HepG2 (cell line): ENCODE measurements around the gene MYO9A. TPM values are rescaled to one million over a fixed set of nuclear protein-coding genes. Genes with fewer than 3 reads are reported as not detected.

Experiments
- ETV6 ChIP-seq: sonication (generic); formaldehyde crosslinking; conservative IDR thresholded peaks from 2 replicates; pipeline ENCODE4 v1.4.0; 2020; ENCODE audit warnings: missing genetic modification reagents
- HIVEP1 ChIP-seq: sonication (generic); formaldehyde crosslinking; IDR thresholded peaks from 2 replicates; pipeline ENCODE4 v1.4.0; 2020; ENCODE audit warnings: mild to moderate bottlenecking, missing genetic modification reagents
- HNRNPLL ChIP-seq: fragments of 200-400 bp; formaldehyde crosslinking; IDR thresholded peaks from 2 replicates; pipeline ENCODE4 v1.6.1; 2017; ENCODE audit warnings: mild to moderate bottlenecking, low read depth, low read length; ENCODE audit not compliant: poor library complexity, severe bottlenecking
- HOXD1 ChIP-seq: sonication (generic); formaldehyde crosslinking; IDR thresholded peaks from 2 replicates; pipeline ENCODE4 v1.5.0; 2020; ENCODE audit warnings: missing genetic modification reagents
- KAT8 ChIP-seq: IDR thresholded peaks from 2 replicates; pipeline ENCODE4 v1.6.1; 2016; ENCODE audit warnings: missing genetic modification reagents, missing compliant biosample characterization
- KDM1A ChIP-seq: IDR thresholded peaks from 2 replicates; pipeline ENCODE4 v1.6.1; 2016; ENCODE audit warnings: missing compliant biosample characterization
- PHF21A ChIP-seq: sonication (generic); formaldehyde crosslinking; IDR thresholded peaks from 2 replicates; pipeline ENCODE4 v1.5.0; 2020; ENCODE audit warnings: mild to moderate bottlenecking, missing genetic modification reagents
- RARA ChIP-seq: IDR thresholded peaks from 2 replicates; pipeline ENCODE4 v1.6.1; 2016; ENCODE audit warnings: missing genetic modification reagents, missing compliant biosample characterization
- RELA ChIP-seq: sonication (generic); formaldehyde crosslinking; IDR thresholded peaks from 2 replicates; pipeline ENCODE4 v1.4.0; 2020; ENCODE audit warnings: missing genetic modification reagents
- RXRA ChIP-seq: sonication (generic); formaldehyde crosslinking; IDR thresholded peaks from 2 replicates; pipeline ENCODE4 v1.5.1; 2020; ENCODE audit warnings: missing genetic modification reagents
- SAP130 ChIP-seq: IDR thresholded peaks from 2 replicates; pipeline ENCODE4 v1.6.1; 2016; ENCODE audit warnings: low read depth
- ZBTB1 ChIP-seq: sonication (generic); formaldehyde crosslinking; IDR thresholded peaks from 2 replicates; pipeline ENCODE4 v1.4.0; 2020; ENCODE audit warnings: missing genetic modification reagents, borderline replicate concordance
- ZNF12 ChIP-seq: sonication (generic); formaldehyde crosslinking; IDR thresholded peaks from 2 replicates; pipeline ENCODE4 v1.5.0; 2020; ENCODE audit warnings: missing genetic modification reagents
- ZNF143 ChIP-seq: sonication (generic); formaldehyde crosslinking; IDR thresholded peaks from 2 replicates; pipeline ENCODE4 v1.4.0; 2020; ENCODE audit warnings: missing genetic modification reagents
- ZNF180 ChIP-seq: sonication (generic); formaldehyde crosslinking; IDR thresholded peaks from 2 replicates; pipeline ENCODE4 v1.4.0; 2020; ENCODE audit warnings: low read depth, missing genetic modification reagents, borderline replicate concordance
- ZNF292 ChIP-seq: sonication (generic); formaldehyde crosslinking; IDR thresholded peaks from 2 replicates; pipeline ENCODE4 v1.8.1; 2022; ENCODE audit warnings: mild to moderate bottlenecking, low read depth, missing genetic modification reagents, borderline replicate concordance
- ZNF776 ChIP-seq: sonication (generic); formaldehyde crosslinking; IDR thresholded peaks from 2 replicates; pipeline ENCODE4 v1.4.0; 2020; ENCODE audit warnings: mild to moderate bottlenecking, missing genetic modification reagents
- ZNF850 ChIP-seq: sonication (generic); formaldehyde crosslinking; conservative IDR thresholded peaks from 2 replicates; pipeline ENCODE4 v1.9.0; 2021; ENCODE audit warnings: mild to moderate bottlenecking, missing genetic modification reagents
- polyA plus RNA-seq, 8 experiments: library from polyadenylated mRNA; depleted of rRNA in 3 of 8; stranded (reverse) in 7 of 8; unstranded in 1 of 8; fragments of >200 nt; fragmentation: Illumina TruSeq in 4 of 8; extraction: Trizol in 4 of 8; gene quantifications; 2 replicates each; pipeline versions ENCODE4 v1.2.1 to v1.2.3, GENCODE V29; 2011 to 2016; ENCODE audit warnings: low read depth in 4 of 8, missing spikeins in 1 of 8, mixed read lengths in 1 of 8; ENCODE audit not compliant: insufficient read depth in 1 of 8
- total RNA-seq, 5 experiments: library from RNA; depleted of rRNA; stranded (reverse); fragments of >200 nt; fragmentation: Illumina TruSeq; extraction: Trizol; gene quantifications; 2 replicates each; pipeline ENCODE4 v1.2.3, GENCODE V29; 2016; ENCODE audit warnings: low read depth in 1 of 5
- TF ChIP-seq, protein P1 (sequence below): sonication (generic); formaldehyde crosslinking; IDR thresholded peaks from 2 replicates; pipeline ENCODE4 v1.4.0; 2020; ENCODE audit warnings: missing genetic modification reagents, borderline replicate concordance
- TF ChIP-seq, protein P2 (sequence below): sonication (generic); formaldehyde crosslinking; conservative IDR thresholded peaks from 2 replicates; pipeline ENCODE4 v1.8.0; 2022; ENCODE audit warnings: low read depth, missing genetic modification reagents
- TF ChIP-seq, protein P3 (sequence below): sonication (generic); formaldehyde crosslinking; IDR thresholded peaks from 2 replicates; pipeline ENCODE4 v1.5.0; 2020; ENCODE audit warnings: missing genetic modification reagents, mild to moderate bottlenecking, borderline replicate concordance
- TF ChIP-seq, protein P4 (sequence below): sonication (generic); formaldehyde crosslinking; IDR thresholded peaks from 2 replicates; pipeline ENCODE4 v1.8.1; 2023; ENCODE audit warnings: missing genetic modification reagents, mild to moderate bottlenecking, borderline replicate concordance
- TF ChIP-seq, protein P5 (sequence below): sonication (generic); formaldehyde crosslinking; IDR thresholded peaks from 2 replicates; pipeline ENCODE4 v1.5.0; 2020; ENCODE audit warnings: mild to moderate bottlenecking, missing genetic modification reagents, borderline replicate concordance

MYO9A gene
- total and polyA plus RNA-seq, 2 of the 13 experiments (the other 11 are each of a cell fraction or from before 2014, with no cell fraction given), result 4.8 to 15.3 TPM

DNA sequence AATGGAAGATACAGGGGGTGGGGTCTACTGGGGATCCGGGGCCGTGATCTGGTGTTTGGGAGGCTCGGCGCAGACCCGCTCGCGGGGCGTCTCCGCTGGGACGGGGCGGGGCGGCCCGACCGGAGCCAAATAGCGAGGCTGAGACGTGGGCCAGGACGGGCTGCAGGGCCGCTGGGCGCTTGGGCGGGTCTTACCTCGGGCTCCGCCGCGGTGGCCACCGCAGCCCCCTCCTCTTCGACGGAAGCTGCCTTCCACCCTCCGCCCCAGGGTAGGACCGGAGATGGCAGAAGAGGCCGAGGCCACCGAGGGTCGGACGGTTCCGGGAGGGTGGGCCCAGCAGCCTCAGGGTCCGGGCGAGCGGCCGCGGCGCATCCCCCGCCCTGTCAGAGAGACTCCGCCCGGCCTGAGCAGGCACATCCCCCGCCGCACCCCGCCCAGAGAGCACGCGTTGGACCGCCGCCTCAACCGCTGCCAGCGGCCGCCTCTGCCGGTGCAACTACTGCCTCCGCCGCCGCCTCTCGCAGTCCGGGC lies 399 bp downstream of the MYO9A start (continued):
- TF ChIP-seq SAP130 (CRISPR knock-in tag), result peak; percentile 14; the same call in 1 of the 2 replicates
- TF ChIP-seq, protein P1, sequence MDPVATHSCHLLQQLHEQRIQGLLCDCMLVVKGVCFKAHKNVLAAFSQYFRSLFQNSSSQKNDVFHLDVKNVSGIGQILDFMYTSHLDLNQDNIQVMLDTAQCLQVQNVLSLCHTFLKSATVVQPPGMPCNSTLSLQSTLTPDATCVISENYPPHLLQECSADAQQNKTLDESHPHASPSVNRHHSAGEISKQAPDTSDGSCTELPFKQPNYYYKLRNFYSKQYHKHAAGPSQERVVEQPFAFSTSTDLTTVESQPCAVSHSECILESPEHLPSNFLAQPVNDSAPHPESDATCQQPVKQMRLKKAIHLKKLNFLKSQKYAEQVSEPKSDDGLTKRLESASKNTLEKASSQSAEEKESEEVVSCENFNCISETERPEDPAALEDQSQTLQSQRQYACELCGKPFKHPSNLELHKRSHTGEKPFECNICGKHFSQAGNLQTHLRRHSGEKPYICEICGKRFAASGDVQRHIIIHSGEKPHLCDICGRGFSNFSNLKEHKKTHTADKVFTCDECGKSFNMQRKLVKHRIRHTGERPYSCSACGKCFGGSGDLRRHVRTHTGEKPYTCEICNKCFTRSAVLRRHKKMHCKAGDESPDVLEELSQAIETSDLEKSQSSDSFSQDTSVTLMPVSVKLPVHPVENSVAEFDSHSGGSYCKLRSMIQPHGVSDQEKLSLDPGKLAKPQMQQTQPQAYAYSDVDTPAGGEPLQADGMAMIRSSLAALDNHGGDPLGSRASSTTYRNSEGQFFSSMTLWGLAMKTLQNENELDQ (CRISPR knock-in tag), result no peak
- TF ChIP-seq KAT8 (CRISPR knock-in tag), result no peak; the same call in none of the 2 replicates
- TF ChIP-seq HOXD1 (CRISPR knock-in tag), result 0 out of 2 replicates have a peak, but pooled peaks have one; percentile 11
- TF ChIP-seq, protein P2, sequence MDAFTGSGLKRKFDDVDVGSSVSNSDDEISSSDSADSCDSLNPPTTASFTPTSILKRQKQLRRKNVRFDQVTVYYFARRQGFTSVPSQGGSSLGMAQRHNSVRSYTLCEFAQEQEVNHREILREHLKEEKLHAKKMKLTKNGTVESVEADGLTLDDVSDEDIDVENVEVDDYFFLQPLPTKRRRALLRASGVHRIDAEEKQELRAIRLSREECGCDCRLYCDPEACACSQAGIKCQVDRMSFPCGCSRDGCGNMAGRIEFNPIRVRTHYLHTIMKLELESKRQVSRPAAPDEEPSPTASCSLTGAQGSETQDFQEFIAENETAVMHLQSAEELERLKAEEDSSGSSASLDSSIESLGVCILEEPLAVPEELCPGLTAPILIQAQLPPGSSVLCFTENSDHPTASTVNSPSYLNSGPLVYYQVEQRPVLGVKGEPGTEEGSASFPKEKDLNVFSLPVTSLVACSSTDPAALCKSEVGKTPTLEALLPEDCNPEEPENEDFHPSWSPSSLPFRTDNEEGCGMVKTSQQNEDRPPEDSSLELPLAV, result no peak
- peak; percentile 65; the same call in 1 of the 2 replicates for TF ChIP-seq ETV6 (CRISPR knock-in tag)
- TF ChIP-seq KDM1A, result no peak
- TF ChIP-seq HNRNPLL, result no peak
- TF ChIP-seq PHF21A, result no peak
- no peak for TF ChIP-seq ZNF292 (CRISPR knock-in tag)
- no peak for TF ChIP-seq ZNF850 (CRISPR knock-in tag)
- TF ChIP-seq ZNF776 (CRISPR knock-in tag), result peak; percentile 94
- no peak for TF ChIP-seq ZNF143 (CRISPR knock-in tag)
- no peak for TF ChIP-seq RARA (CRISPR knock-in tag)
- no peak for TF ChIP-seq ZNF180
- TF ChIP-seq, protein P3, sequence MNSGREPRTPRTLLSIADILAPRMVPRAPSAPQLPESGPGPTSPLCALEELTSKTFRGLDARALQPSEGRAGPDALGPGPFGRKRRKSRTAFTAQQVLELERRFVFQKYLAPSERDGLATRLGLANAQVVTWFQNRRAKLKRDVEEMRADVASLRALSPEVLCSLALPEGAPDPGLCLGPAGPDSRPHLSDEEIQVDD, result no peak
- TF ChIP-seq HIVEP1 (CRISPR knock-in tag), result peak; percentile 63; the same call in 1 of the 2 replicates
- TF ChIP-seq ZNF12 (CRISPR knock-in tag), result no peak
- TF ChIP-seq, protein P4, sequence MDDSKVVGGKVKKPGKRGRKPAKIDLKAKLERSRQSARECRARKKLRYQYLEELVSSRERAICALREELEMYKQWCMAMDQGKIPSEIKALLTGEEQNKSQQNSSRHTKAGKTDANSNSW (CRISPR knock-in tag), result no peak
- no peak for TF ChIP-seq ZBTB1 (CRISPR knock-in tag)
- TF ChIP-seq RXRA (CRISPR knock-in tag), result peak; percentile 44; the same call in 1 of the 2 replicates
- TF ChIP-seq, protein P5, sequence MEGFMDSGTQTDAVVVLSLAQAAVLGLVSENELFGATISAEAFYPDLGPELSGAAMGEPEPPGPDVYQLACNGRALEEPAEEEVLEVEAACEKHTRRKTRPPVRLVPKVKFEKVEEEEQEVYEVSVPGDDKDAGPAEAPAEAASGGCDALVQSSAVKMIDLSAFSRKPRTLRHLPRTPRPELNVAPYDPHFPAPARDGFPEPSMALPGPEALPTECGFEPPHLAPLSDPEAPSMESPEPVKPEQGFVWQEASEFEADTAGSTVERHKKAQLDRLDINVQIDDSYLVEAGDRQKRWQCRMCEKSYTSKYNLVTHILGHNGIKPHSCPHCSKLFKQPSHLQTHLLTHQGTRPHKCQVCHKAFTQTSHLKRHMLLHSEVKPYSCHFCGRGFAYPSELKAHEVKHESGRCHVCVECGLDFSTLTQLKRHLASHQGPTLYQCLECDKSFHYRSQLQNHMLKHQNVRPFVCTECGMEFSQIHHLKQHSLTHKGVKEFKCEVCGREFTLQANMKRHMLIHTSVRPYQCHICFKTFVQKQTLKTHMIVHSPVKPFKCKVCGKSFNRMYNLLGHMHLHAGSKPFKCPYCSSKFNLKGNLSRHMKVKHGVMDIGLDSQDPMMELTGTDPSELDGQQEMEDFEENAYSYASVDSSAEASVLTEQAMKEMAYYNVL (CRISPR knock-in tag), result no peak; the same call in 1 of the 2 replicates
- TF ChIP-seq RELA (CRISPR knock-in tag), result 0 out of 2 replicates have a peak, but pooled peaks have one; percentile 24
